ENCODE measurements around the gene STON2. TPM values are rescaled to one million over a fixed set of nuclear protein-coding genes. Genes with fewer than 3 reads are reported as not detected.

Gene STON2
- polyA plus RNA-seq, 4 donors: 3.4 to 11.5 (median 4.3) TPM

- FAIRE-seq (no peak), DNase-seq (no peak)
- peaks cover 0 to 3% of the 10 kb centered on the region in 2 donors for H3K9me3 ChIP-seq (ENCODE audit: control insufficient read depth in 2 of 2, insufficient read depth in 1 of 2, low read depth in 1 of 2, low read length in 1 of 2)
- no peak overlapping the region for H3K27ac ChIP-seq (ENCODE audit: low read depth in 1 of 3, low read length in 2 of 3)
- no peaks in the 10 kb centered on the region for H3K4me1 ChIP-seq (ENCODE audit: control insufficient read depth in 3 of 3, insufficient read depth in 2 of 3, low read depth in 1 of 3, low read length in 2 of 3)
- no peak overlapping the region for H3K4me3 ChIP-seq (ENCODE audit: low read depth in 1 of 3, low read length in 3 of 3)
- 72 to 76% (median 75%) methylated on average over 4 of the region's 4 CpGs for WGBS, 3 donors
- H3K27me3 ChIP-seq (ENCODE audit: control insufficient read depth in 3 of 3, insufficient read depth in 3 of 3, low read length in 3 of 3): no peaks in the 10 kb centered on the region
- H3K36me3 ChIP-seq (ENCODE audit: control insufficient read depth in 3 of 3, insufficient read depth in 2 of 3, low read depth in 1 of 3, low read length in 3 of 3): no peaks in the 10 kb centered on the region
Observed at GRCh38 chr14:81295958-81296923, 103.9 kb downstream of the STON2 start.

GRCh38 chr14:81289516-81289915 is 110.6 kb downstream of the STON2 start:
- H3K27ac ChIP-seq (ENCODE audit: low read depth in 1 of 3, low read length in 2 of 3): no peak overlapping the region
- DNase-seq: peak in 1 of 2 donors; percentile 61
- H3K36me3 ChIP-seq (ENCODE audit: control insufficient read depth in 3 of 3, insufficient read depth in 2 of 3, low read depth in 1 of 3, low read length in 3 of 3): no peaks in the 10 kb centered on the region
- WGBS, 3 donors: 35 to 68% (median 64%) methylated on average over 6 of the region's 6 CpGs
- no peaks in the 10 kb centered on the region for H3K27me3 ChIP-seq (ENCODE audit: control insufficient read depth in 3 of 3, insufficient read depth in 3 of 3, low read length in 3 of 3)
- peaks cover 0 to 29% of the 10 kb centered on the region in 2 donors for H3K9me3 ChIP-seq (ENCODE audit: control insufficient read depth in 2 of 2, insufficient read depth in 1 of 2, low read depth in 1 of 2, low read length in 1 of 2)
- no peak for FAIRE-seq
- no peaks in the 10 kb centered on the region for H3K4me1 ChIP-seq (ENCODE audit: control insufficient read depth in 3 of 3, insufficient read depth in 2 of 3, low read depth in 1 of 3, low read length in 2 of 3)
- no peak overlapping the region for H3K4me3 ChIP-seq (ENCODE audit: low read depth in 1 of 3, low read length in 3 of 3)

- no peak overlapping the region for H3K27ac ChIP-seq (ENCODE audit: low read depth in 1 of 3, low read length in 2 of 3)
- no peak for FAIRE-seq
- no peaks in the 10 kb centered on the region for H3K36me3 ChIP-seq (ENCODE audit: control insufficient read depth in 3 of 3, insufficient read depth in 2 of 3, low read depth in 1 of 3, low read length in 3 of 3)
- no peaks in the 10 kb centered on the region for H3K27me3 ChIP-seq (ENCODE audit: control insufficient read depth in 3 of 3, insufficient read depth in 3 of 3, low read length in 3 of 3)
- H3K9me3 ChIP-seq (ENCODE audit: control insufficient read depth in 2 of 2, insufficient read depth in 1 of 2, low read depth in 1 of 2, low read length in 1 of 2): peaks cover 0 to 25% of the 10 kb centered on the region in 2 donors
- 42 to 64% (median 54%) methylated on average over 8 of the region's 8 CpGs for WGBS, 3 donors
- H3K4me1 ChIP-seq (ENCODE audit: control insufficient read depth in 3 of 3, insufficient read depth in 2 of 3, low read depth in 1 of 3, low read length in 2 of 3): no peaks in the 10 kb centered on the region
- DNase-seq: peak in 1 of 2 donors; percentile 51
- no peak overlapping the region for H3K4me3 ChIP-seq (ENCODE audit: low read depth in 1 of 3, low read length in 3 of 3)
Observed at GRCh38 chr14:81286574-81287370, 113.4 kb downstream of the STON2 start.

- Histone ChIP-seq H3K9me3 (ENCODE audit: control insufficient read depth in 2 of 2, insufficient read depth in 1 of 2, low read depth in 1 of 2, low read length in 1 of 2) (peaks cover 0 to 23% of the 10 kb centered on the region in 2 donors), H3K27me3 (ENCODE audit: control insufficient read depth in 3 of 3, insufficient read depth in 3 of 3, low read length in 3 of 3) (no peaks in the 10 kb centered on the region), H3K27ac (ENCODE audit: low read depth in 1 of 3, low read length in 2 of 3) (no peak overlapping the region), H3K36me3 (ENCODE audit: control insufficient read depth in 3 of 3, insufficient read depth in 2 of 3, low read depth in 1 of 3, low read length in 3 of 3) (no peaks in the 10 kb centered on the region), H3K4me3 (ENCODE audit: low read depth in 1 of 3, low read length in 3 of 3) (no peak overlapping the region), H3K4me1 (ENCODE audit: control insufficient read depth in 3 of 3, insufficient read depth in 2 of 3, low read depth in 1 of 3, low read length in 2 of 3) (no peaks in the 10 kb centered on the region)
- no peak for DNase-seq
- 88 to 98% (median 90%) methylated on average over 2 of the region's 2 CpGs for WGBS, 3 donors
- FAIRE-seq: no peak
Observed at GRCh38 chr14:81285245-81285644, 114.9 kb downstream of the STON2 start.

- H3K9me3 ChIP-seq (ENCODE audit: control insufficient read depth in 2 of 2, insufficient read depth in 1 of 2, low read depth in 1 of 2, low read length in 1 of 2): no peaks in the 10 kb centered on the region
- no peak overlapping the region for H3K27ac ChIP-seq (ENCODE audit: low read depth in 1 of 3, low read length in 2 of 3)
- FAIRE-seq: no peak
- 95 to 100% (median 96%) methylated on average over 1 of the region's 1 CpG for WGBS, 3 donors
- H3K36me3 ChIP-seq (ENCODE audit: control insufficient read depth in 3 of 3, insufficient read depth in 2 of 3, low read depth in 1 of 3, low read length in 3 of 3): peaks cover 0 to 19% (median 0%) of the 10 kb centered on the region in 3 donors
- no peak overlapping the region for H3K4me3 ChIP-seq (ENCODE audit: low read depth in 1 of 3, low read length in 3 of 3)
- no peaks in the 10 kb centered on the region for H3K27me3 ChIP-seq (ENCODE audit: control insufficient read depth in 3 of 3, insufficient read depth in 3 of 3, low read length in 3 of 3)
- no peaks in the 10 kb centered on the region for H3K4me1 ChIP-seq (ENCODE audit: control insufficient read depth in 3 of 3, insufficient read depth in 2 of 3, low read depth in 1 of 3, low read length in 2 of 3)
- no peak for DNase-seq
Observed at GRCh38 chr14:81281332-81281731, 118.8 kb downstream of the STON2 start.

- 91 to 93% (median 92%) methylated on average over 9 of the region's 9 CpGs for WGBS, 3 donors
- no peak overlapping the region for H3K27ac ChIP-seq (ENCODE audit: low read depth in 1 of 3, low read length in 2 of 3)
- no peaks in the 10 kb centered on the region for H3K4me1 ChIP-seq (ENCODE audit: control insufficient read depth in 3 of 3, insufficient read depth in 2 of 3, low read depth in 1 of 3, low read length in 2 of 3)
- DNase-seq (no peak), FAIRE-seq (no peak)
- H3K9me3 ChIP-seq (ENCODE audit: control insufficient read depth in 2 of 2, insufficient read depth in 1 of 2, low read depth in 1 of 2, low read length in 1 of 2): no peaks in the 10 kb centered on the region
- peaks cover 0 to 22% (median 0%) of the 10 kb centered on the region in 3 donors for H3K36me3 ChIP-seq (ENCODE audit: control insufficient read depth in 3 of 3, insufficient read depth in 2 of 3, low read depth in 1 of 3, low read length in 3 of 3)
- H3K27me3 ChIP-seq (ENCODE audit: control insufficient read depth in 3 of 3, insufficient read depth in 3 of 3, low read length in 3 of 3): no peaks in the 10 kb centered on the region
- H3K4me3 ChIP-seq (ENCODE audit: low read depth in 1 of 3, low read length in 3 of 3): no peak overlapping the region
Observed at GRCh38 chr14:81280136-81280791, 119.9 kb downstream of the STON2 start.

- WGBS, 3 donors: 91 to 94% (median 91%) methylated on average over 12 of the region's 12 CpGs
- Histone ChIP-seq H3K27ac (ENCODE audit: low read depth in 1 of 3, low read length in 2 of 3) (no peak overlapping the region), H3K4me1 (ENCODE audit: control insufficient read depth in 3 of 3, insufficient read depth in 2 of 3, low read depth in 1 of 3, low read length in 2 of 3) (no peaks in the 10 kb centered on the region), H3K9me3 (ENCODE audit: control insufficient read depth in 2 of 2, insufficient read depth in 1 of 2, low read depth in 1 of 2, low read length in 1 of 2) (no peaks in the 10 kb centered on the region), H3K27me3 (ENCODE audit: control insufficient read depth in 3 of 3, insufficient read depth in 3 of 3, low read length in 3 of 3) (no peaks in the 10 kb centered on the region), H3K4me3 (ENCODE audit: low read depth in 1 of 3, low read length in 3 of 3) (no peak overlapping the region), H3K36me3 (ENCODE audit: control insufficient read depth in 3 of 3, insufficient read depth in 2 of 3, low read depth in 1 of 3, low read length in 3 of 3) (peaks cover 0 to 27% (median 0%) of the 10 kb centered on the region in 3 donors)
- DNase-seq (no peak), FAIRE-seq (no peak)
Observed at GRCh38 chr14:81277096-81277495, 123.0 kb downstream of the STON2 start.
